Measurements from ENCODE around the gene OTULIN. TPM values are rescaled to one million over a fixed set of nuclear protein-coding genes. Genes with fewer than 3 reads are reported as not detected.

OTULIN gene
- total RNA-seq, result 10 to 100 TPM; 19.7 to 37.6 TPM

- 0 to 1% methylated on average over 30 to 109 of the region's 115 CpGs for WGBS, 2 donors
- Histone ChIP-seq H3K9me3 (no peaks in the 10 kb centered on the region), H3K36me3 (replicated peaks in 1 of 2; ENCODE audit: insufficient read depth in 1 of 2, low read depth in 2 of 2) (no peaks in the 10 kb centered on the region), H3K4me1 (peaks cover 36% of the 10 kb centered on the region), H3K27ac (peak within 1 kb of the TSS; percentile 85 to 95 (median 92)), H3K4me3 (peak within 1 kb of the TSS; percentile 38 to 58), H3K27me3 (no peaks in the 10 kb centered on the region)
- TF ChIP-seq CTCF (IDR thresholded peaks at IDR 0.05) (no peak), POLR2A (IDR thresholded peaks at IDR 0.05) (peak; percentile 85 to 90 (median 89))
- intact Hi-C loops (cut with DNase I), result no loop called here
- DNase-seq (peak; percentile 89 to 92 (median 92)), ATAC-seq (peak; percentile 95)
These were observed at the start of gene OTULIN for GRCh38 chr5:14664270-14665100. Gene OTULIN (plus strand): TSS chr5:14664718. CDS start chr5:14664826, 108 bp downstream.

- TF ChIP-seq POLR2A (IDR thresholded peaks at IDR 0.05) (no peak), CTCF (IDR thresholded peaks at IDR 0.05) (no peak)
- DNase-seq (peak in 1 of 4 donors; percentile 11), ATAC-seq (no peak)
- Histone ChIP-seq H3K36me3 (replicated peaks in 1 of 2; ENCODE audit: insufficient read depth in 1 of 2, low read depth in 2 of 2) (peaks cover 0 to 2% of the 10 kb centered on the region in 2 donors), H3K9me3 (no peaks in the 10 kb centered on the region), H3K4me1 (no peaks in the 10 kb centered on the region), H3K4me3 (no peak overlapping the region), H3K27me3 (no peaks in the 10 kb centered on the region), H3K27ac (no peak overlapping the region)
- WGBS, 2 donors, result 68 to 72% methylated on average over 4 of the region's 4 CpGs
- intact Hi-C loops (cut with DNase I), result no loop called here
These were observed 49.2 kb upstream of the OTULIN start for GRCh38 chr5:14615365-14615764.

GRCh38 chr5:14617441-14617840 is 47.1 kb upstream of the OTULIN start:
- H3K9me3 ChIP-seq, result no peaks in the 10 kb centered on the region
- DNase-seq (no peak), ATAC-seq (no peak)
- H3K4me3 ChIP-seq, result no peak overlapping the region
- TF ChIP-seq CTCF (IDR thresholded peaks at IDR 0.05) (no peak), POLR2A (IDR thresholded peaks at IDR 0.05) (no peak)
- 92 to 94% methylated on average over 4 of the region's 4 CpGs for WGBS, 2 donors
- no peaks in the 10 kb centered on the region for H3K4me1 ChIP-seq
- no peaks in the 10 kb centered on the region for H3K27me3 ChIP-seq
- peaks cover 0 to 2% of the 10 kb centered on the region in 2 donors for H3K36me3 ChIP-seq (replicated peaks in 1 of 2; ENCODE audit: insufficient read depth in 1 of 2, low read depth in 2 of 2)
- intact Hi-C loops (cut with DNase I), result no loop called here
- H3K27ac ChIP-seq, result no peak overlapping the region

GRCh38 chr5:14627270-14627669 is 37.2 kb upstream of the OTULIN start:
- Histone ChIP-seq H3K4me3 (no peak overlapping the region), H3K9me3 (no peaks in the 10 kb centered on the region), H3K36me3 (replicated peaks in 1 of 2; ENCODE audit: insufficient read depth in 1 of 2, low read depth in 2 of 2) (no peaks in the 10 kb centered on the region), H3K27ac (no peak overlapping the region), H3K4me1 (no peaks in the 10 kb centered on the region), H3K27me3 (no peaks in the 10 kb centered on the region)
- TF ChIP-seq POLR2A (IDR thresholded peaks at IDR 0.05), result no peak
- no peak for TF ChIP-seq CTCF (IDR thresholded peaks at IDR 0.05)
- intact Hi-C loops (cut with DNase I), result no loop called here
- no peak for DNase-seq
- no peak for ATAC-seq

- TF ChIP-seq POLR2A (IDR thresholded peaks at IDR 0.05), result no peak
- TF ChIP-seq CTCF (IDR thresholded peaks at IDR 0.05), result no peak
- no peaks in the 10 kb centered on the region for H3K4me1 ChIP-seq
- intact Hi-C loops (cut with DNase I), result no loop called here
- WGBS, 2 donors, result 13 to 15% methylated on average over 3 of the region's 3 CpGs
- DNase-seq (peak in 3 of 4 donors; percentile 16 to 35 (median 29)), ATAC-seq (no peak)
- H3K27me3 ChIP-seq, result no peaks in the 10 kb centered on the region
- no peaks in the 10 kb centered on the region for H3K36me3 ChIP-seq (replicated peaks in 1 of 2; ENCODE audit: insufficient read depth in 1 of 2, low read depth in 2 of 2)
- no peak overlapping the region for H3K4me3 ChIP-seq
- H3K27ac ChIP-seq, result no peak overlapping the region
- no peaks in the 10 kb centered on the region for H3K9me3 ChIP-seq
These were observed 36.2 kb upstream of the OTULIN start for GRCh38 chr5:14628346-14628745.
